ENCODE results near the gene AUH.

The AUH gene

DNA sequence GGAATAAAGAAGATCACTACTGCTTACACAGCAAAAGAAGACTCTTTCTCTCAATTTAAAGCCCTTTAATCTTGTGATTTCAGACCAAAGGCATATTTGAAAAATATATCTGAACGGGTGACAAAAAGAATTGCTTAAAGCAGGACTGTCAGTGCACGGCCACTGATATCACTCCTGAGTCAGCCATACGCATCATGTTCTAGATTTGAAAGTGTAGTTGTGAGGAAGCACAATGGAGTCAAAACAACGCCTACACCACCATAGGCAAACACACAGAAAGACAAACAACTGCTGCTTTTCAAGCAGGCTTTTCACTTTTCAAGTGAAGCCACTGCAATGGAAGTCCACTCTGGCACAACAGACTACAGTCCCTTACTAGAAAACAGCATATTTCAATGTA lies 141.7 kb downstream of the AUH start:
- Histone ChIP-seq H3K4me1 (ENCODE audit: control insufficient read depth in 1 of 2, insufficient read depth in 2 of 2, low read length in 2 of 2) (no peaks in the 10 kb centered on the region), H3K9ac (ENCODE audit: low read depth in 1 of 2, low read length in 2 of 2) (no peak overlapping the region), H3K27ac (ENCODE audit: low read depth, low read length) (no peak overlapping the region), H3K9me3 (ENCODE audit: control insufficient read depth in 1 of 2, low read length in 2 of 2) (no peaks in the 10 kb centered on the region), H3K36me3 (ENCODE audit: control insufficient read depth in 1 of 2, insufficient read depth in 2 of 2, low read length in 2 of 2) (peaks cover 3 to 16% of the 10 kb centered on the region in 2 donors), H3K4me3 (ENCODE audit: low read depth in 1 of 2, low read length in 2 of 2) (no peak overlapping the region), H3K27me3 (ENCODE audit: control insufficient read depth in 1 of 2, insufficient read depth in 2 of 2, low read length in 2 of 2) (no peaks in the 10 kb centered on the region)

DNA sequence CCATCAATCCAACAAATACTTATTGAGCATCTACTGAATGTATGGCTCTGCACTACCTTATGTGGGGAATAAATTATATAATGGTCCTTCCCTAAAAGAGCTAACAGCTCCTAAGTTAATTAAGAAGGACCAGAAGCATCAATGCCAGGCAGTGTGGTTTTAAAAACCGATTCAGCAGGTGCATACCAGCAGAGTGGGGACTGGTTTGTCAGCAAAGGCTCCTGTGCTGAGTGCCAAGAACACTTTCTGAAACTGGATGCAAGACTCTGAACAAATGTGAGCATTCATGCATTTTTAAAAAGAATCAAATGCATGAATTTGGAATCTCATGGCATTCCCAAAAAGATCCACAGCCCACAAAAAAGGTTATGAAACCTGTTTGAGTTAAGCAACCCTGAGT lies 142.2 kb downstream of the AUH start:
- no peaks in the 10 kb centered on the region for H3K4me1 ChIP-seq (ENCODE audit: control insufficient read depth in 1 of 2, insufficient read depth in 2 of 2, low read length in 2 of 2)
- H3K9me3 ChIP-seq (ENCODE audit: control insufficient read depth in 1 of 2, low read length in 2 of 2) = no peaks in the 10 kb centered on the region
- H3K27ac ChIP-seq (ENCODE audit: low read depth, low read length) = no peak overlapping the region
- no peak overlapping the region for H3K9ac ChIP-seq (ENCODE audit: low read depth in 1 of 2, low read length in 2 of 2)
- peaks cover 3 to 16% of the 10 kb centered on the region in 2 donors for H3K36me3 ChIP-seq (ENCODE audit: control insufficient read depth in 1 of 2, insufficient read depth in 2 of 2, low read length in 2 of 2)
- no peak overlapping the region for H3K4me3 ChIP-seq (ENCODE audit: low read depth in 1 of 2, low read length in 2 of 2)
- H3K27me3 ChIP-seq (ENCODE audit: control insufficient read depth in 1 of 2, insufficient read depth in 2 of 2, low read length in 2 of 2) = no peaks in the 10 kb centered on the region

DNA sequence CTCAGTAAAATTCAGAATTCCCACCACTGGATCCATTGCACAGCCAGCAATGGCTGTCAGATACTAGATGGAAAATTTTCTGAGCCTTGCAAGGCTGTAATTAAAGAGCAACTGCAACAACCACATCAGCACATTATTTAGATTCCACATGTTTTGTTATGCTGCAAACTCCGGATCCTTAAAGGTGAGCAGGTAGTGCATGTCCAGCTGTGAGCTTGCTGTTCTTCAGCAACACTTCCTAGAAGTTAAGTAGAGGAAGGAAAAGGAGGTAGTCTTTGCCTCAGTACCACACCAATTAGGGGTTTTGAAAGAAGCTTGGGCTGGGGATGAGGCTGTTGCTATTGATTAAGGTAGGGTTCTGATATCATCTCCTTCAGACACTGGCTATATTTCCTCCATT lies 144.3 kb downstream of the AUH start:
- Histone ChIP-seq H3K9me3 (ENCODE audit: control insufficient read depth in 1 of 2, low read length in 2 of 2) (no peaks in the 10 kb centered on the region), H3K4me3 (ENCODE audit: low read depth in 1 of 2, low read length in 2 of 2) (no peak overlapping the region), H3K36me3 (ENCODE audit: control insufficient read depth in 1 of 2, insufficient read depth in 2 of 2, low read length in 2 of 2) (peaks cover 3 to 16% of the 10 kb centered on the region in 2 donors), H3K4me1 (ENCODE audit: control insufficient read depth in 1 of 2, insufficient read depth in 2 of 2, low read length in 2 of 2) (peaks cover 10 to 13% of the 10 kb centered on the region in 2 donors), H3K9ac (ENCODE audit: low read depth in 1 of 2, low read length in 2 of 2) (no peak overlapping the region), H3K27me3 (ENCODE audit: control insufficient read depth in 1 of 2, insufficient read depth in 2 of 2, low read length in 2 of 2) (no peaks in the 10 kb centered on the region), H3K27ac (ENCODE audit: low read depth, low read length) (no peak overlapping the region)

DNA sequence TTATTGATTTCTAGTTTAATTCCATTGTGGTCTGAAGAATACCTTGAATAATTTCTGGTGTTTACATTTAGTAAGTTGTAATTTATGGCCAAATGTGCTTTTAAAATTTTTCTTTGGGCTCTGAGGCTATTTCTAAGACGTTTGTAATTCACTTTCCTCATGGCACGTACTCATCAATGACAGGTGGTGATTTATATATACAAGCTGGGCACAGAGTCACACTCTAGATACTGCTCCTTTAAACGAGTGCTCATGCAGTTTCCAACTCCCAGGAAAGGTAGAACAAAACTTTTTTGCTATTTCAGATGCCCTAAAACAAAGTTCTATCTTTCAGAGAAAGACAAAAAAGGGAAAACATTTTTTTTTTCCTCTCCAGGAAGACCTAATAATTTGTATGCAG lies 146.9 kb downstream of the AUH start:
- H3K4me1 ChIP-seq (ENCODE audit: control insufficient read depth in 1 of 2, insufficient read depth in 2 of 2, low read length in 2 of 2) = peaks cover 29 to 31% of the 10 kb centered on the region in 2 donors
- H3K9ac ChIP-seq (ENCODE audit: low read depth in 1 of 2, low read length in 2 of 2) = no peak overlapping the region
- H3K36me3 ChIP-seq (ENCODE audit: control insufficient read depth in 1 of 2, insufficient read depth in 2 of 2, low read length in 2 of 2) = peaks cover 3 to 9% of the 10 kb centered on the region in 2 donors
- H3K4me3 ChIP-seq (ENCODE audit: low read depth in 1 of 2, low read length in 2 of 2) = no peak overlapping the region
- no peak overlapping the region for H3K27ac ChIP-seq (ENCODE audit: low read depth, low read length)
- no peaks in the 10 kb centered on the region for H3K27me3 ChIP-seq (ENCODE audit: control insufficient read depth in 1 of 2, insufficient read depth in 2 of 2, low read length in 2 of 2)
- no peaks in the 10 kb centered on the region for H3K9me3 ChIP-seq (ENCODE audit: control insufficient read depth in 1 of 2, low read length in 2 of 2)

DNA sequence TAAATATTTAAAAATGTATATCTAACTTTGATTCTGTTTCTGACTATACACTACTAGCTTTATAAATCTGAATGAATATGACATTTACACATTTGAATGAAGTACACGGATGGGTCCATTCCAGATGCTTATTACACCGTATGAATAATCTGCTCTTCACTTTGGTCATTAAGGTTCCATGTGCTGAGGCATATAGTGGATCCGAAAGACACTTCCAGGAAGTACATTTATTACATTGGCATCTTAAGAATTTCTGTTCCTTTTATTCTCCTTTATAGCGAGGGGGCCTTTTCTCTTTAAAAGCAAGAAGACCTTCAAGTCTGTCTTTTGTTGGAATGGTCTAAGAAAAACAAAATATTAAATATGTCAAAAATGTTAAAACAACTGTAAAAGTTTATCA lies 147.6 kb downstream of the AUH start:
- no peak overlapping the region for H3K4me3 ChIP-seq (ENCODE audit: low read depth in 1 of 2, low read length in 2 of 2)
- H3K36me3 ChIP-seq (ENCODE audit: control insufficient read depth in 1 of 2, insufficient read depth in 2 of 2, low read length in 2 of 2) = peaks cover 3 to 6% of the 10 kb centered on the region in 2 donors
- no peaks in the 10 kb centered on the region for H3K27me3 ChIP-seq (ENCODE audit: control insufficient read depth in 1 of 2, insufficient read depth in 2 of 2, low read length in 2 of 2)
- H3K9me3 ChIP-seq (ENCODE audit: control insufficient read depth in 1 of 2, low read length in 2 of 2) = no peaks in the 10 kb centered on the region
- no peak overlapping the region for H3K27ac ChIP-seq (ENCODE audit: low read depth, low read length)
- H3K9ac ChIP-seq (ENCODE audit: low read depth in 1 of 2, low read length in 2 of 2) = no peak overlapping the region
- H3K4me1 ChIP-seq (ENCODE audit: control insufficient read depth in 1 of 2, insufficient read depth in 2 of 2, low read length in 2 of 2) = peaks cover 29 to 32% of the 10 kb centered on the region in 2 donors

DNA sequence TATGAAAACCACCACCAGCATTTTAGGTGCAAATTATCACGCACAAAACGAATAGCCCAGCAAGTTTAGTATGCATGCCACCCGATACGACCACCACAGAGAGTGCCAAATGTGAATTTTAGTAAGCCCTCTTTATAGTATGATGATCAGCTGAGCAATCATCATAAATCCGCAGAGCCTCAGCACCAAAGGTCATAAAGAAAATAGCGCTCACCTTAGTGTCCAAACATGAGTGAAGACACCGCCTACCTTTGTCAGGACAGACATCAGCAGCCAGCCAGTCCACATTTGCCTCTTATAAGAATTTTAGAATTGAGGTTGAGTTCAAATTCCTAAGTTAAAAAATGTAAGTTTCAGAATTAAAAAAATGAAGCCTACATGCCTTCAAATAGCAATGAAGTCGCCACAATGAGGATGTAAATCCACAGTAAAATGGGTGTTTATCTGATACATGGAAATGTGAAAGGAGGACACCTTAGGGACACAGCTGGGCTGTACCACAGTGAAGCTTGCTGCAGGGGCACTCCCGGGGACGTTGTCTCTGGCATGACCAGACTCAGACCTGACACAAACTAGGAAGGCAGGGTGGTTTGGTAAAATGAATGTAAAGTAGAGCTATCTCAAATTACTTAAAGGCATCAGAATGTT lies 149.0 kb downstream of the AUH start:
- no peaks in the 10 kb centered on the region for H3K9me3 ChIP-seq (ENCODE audit: control insufficient read depth in 1 of 2, low read length in 2 of 2)
- peak overlapping the region; percentile 20 to 48 for H3K9ac ChIP-seq (ENCODE audit: low read depth in 1 of 2, low read length in 2 of 2)
- H3K36me3 ChIP-seq (ENCODE audit: control insufficient read depth in 1 of 2, insufficient read depth in 2 of 2, low read length in 2 of 2) = peaks cover 0 to 3% of the 10 kb centered on the region in 2 donors
- H3K27ac ChIP-seq (ENCODE audit: low read depth, low read length) = peak overlapping the region; percentile 33
- H3K4me1 ChIP-seq (ENCODE audit: control insufficient read depth in 1 of 2, insufficient read depth in 2 of 2, low read length in 2 of 2) = peaks cover 42 to 45% of the 10 kb centered on the region in 2 donors
- H3K4me3 ChIP-seq (ENCODE audit: low read depth in 1 of 2, low read length in 2 of 2) = peak overlapping the region; percentile 31 to 62
- no peaks in the 10 kb centered on the region for H3K27me3 ChIP-seq (ENCODE audit: control insufficient read depth in 1 of 2, insufficient read depth in 2 of 2, low read length in 2 of 2)

DNA sequence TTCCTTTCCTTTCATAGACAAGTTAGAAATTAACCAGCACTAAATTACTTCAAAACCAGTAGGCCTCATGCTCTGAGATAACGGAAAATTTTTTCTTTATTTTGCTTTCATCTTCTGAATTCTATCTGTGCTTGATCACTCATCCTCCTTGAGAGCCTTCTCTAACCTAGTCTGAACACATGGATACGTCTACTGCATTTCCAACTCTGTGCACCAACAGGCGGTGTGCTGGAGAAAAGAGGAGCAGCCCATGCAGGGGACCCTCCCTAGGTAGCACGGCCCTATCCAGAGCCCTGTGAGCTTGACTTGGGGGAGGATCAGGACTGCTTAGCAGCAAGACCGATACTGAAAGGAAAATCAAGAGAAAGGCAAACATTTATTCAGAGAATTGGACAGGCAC lies 149.8 kb downstream of the AUH start:
- Histone ChIP-seq H3K27me3 (ENCODE audit: control insufficient read depth in 1 of 2, insufficient read depth in 2 of 2, low read length in 2 of 2) (no peaks in the 10 kb centered on the region), H3K36me3 (ENCODE audit: control insufficient read depth in 1 of 2, insufficient read depth in 2 of 2, low read length in 2 of 2) (peaks cover 0 to 3% of the 10 kb centered on the region in 2 donors), H3K9ac (ENCODE audit: low read depth in 1 of 2, low read length in 2 of 2) (peak overlapping the region; percentile 20 to 48), H3K9me3 (ENCODE audit: control insufficient read depth in 1 of 2, low read length in 2 of 2) (no peaks in the 10 kb centered on the region), H3K4me3 (ENCODE audit: low read depth in 1 of 2, low read length in 2 of 2) (peak overlapping the region; percentile 31 to 62), H3K27ac (ENCODE audit: low read depth, low read length) (peak overlapping the region; percentile 33), H3K4me1 (ENCODE audit: control insufficient read depth in 1 of 2, insufficient read depth in 2 of 2, low read length in 2 of 2) (peaks cover 49 to 53% of the 10 kb centered on the region in 2 donors)

DNA sequence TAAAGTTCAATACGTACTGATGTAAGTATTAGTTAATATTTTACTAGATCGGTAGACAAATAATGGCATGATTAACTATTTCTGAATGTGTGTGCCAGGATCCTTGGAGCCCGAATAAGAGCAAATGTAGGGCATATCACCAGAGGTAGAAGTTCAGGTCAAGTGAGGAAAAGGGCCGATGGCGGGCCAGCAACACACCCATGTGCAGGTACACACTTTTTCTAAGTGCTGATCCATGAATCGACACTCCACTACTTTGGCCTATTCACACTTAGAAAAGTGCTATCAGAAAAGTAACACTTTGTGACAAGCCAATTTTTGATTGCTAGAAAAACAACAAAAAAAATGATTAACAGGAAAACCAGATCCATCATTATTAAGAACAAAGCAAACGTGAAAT lies 150.3 kb downstream of the AUH start:
- Histone ChIP-seq H3K9ac (ENCODE audit: low read depth in 1 of 2, low read length in 2 of 2) (peak overlapping the region in 1 of 2 donors; percentile 48), H3K9me3 (ENCODE audit: control insufficient read depth in 1 of 2, low read length in 2 of 2) (no peaks in the 10 kb centered on the region), H3K27ac (ENCODE audit: low read depth, low read length) (peak overlapping the region; percentile 33), H3K4me3 (ENCODE audit: low read depth in 1 of 2, low read length in 2 of 2) (peak overlapping the region; percentile 31 to 62), H3K27me3 (ENCODE audit: control insufficient read depth in 1 of 2, insufficient read depth in 2 of 2, low read length in 2 of 2) (no peaks in the 10 kb centered on the region), H3K4me1 (ENCODE audit: control insufficient read depth in 1 of 2, insufficient read depth in 2 of 2, low read length in 2 of 2) (peaks cover 49 to 53% of the 10 kb centered on the region in 2 donors), H3K36me3 (ENCODE audit: control insufficient read depth in 1 of 2, insufficient read depth in 2 of 2, low read length in 2 of 2) (no peaks in the 10 kb centered on the region)

DNA sequence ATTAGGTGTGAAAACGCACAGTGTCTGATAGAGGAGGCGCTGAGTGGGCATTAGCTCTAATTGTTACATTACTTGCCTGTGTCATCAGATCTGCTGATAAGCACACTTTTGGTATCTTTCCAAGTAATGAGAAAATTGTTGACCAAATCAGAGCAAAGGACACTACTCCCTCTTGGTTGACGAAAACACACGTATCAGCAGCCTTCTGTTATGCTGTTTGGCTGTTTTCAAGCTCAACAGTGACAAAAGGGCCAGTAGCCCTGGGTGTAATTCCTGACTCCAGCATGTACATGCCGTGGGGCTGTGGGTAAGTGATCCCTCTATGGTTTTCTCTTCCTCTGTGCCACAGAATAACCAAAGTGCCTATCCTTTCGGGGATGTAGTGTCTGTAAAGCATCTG lies 151.4 kb downstream of the AUH start:
- no peaks in the 10 kb centered on the region for H3K36me3 ChIP-seq (ENCODE audit: control insufficient read depth in 1 of 2, insufficient read depth in 2 of 2, low read length in 2 of 2)
- peak overlapping the region; percentile 19 to 39 for H3K9ac ChIP-seq (ENCODE audit: low read depth in 1 of 2, low read length in 2 of 2)
- no peak overlapping the region for H3K4me3 ChIP-seq (ENCODE audit: low read depth in 1 of 2, low read length in 2 of 2)
- peaks cover 49 to 53% of the 10 kb centered on the region in 2 donors for H3K4me1 ChIP-seq (ENCODE audit: control insufficient read depth in 1 of 2, insufficient read depth in 2 of 2, low read length in 2 of 2)
- no peaks in the 10 kb centered on the region for H3K27me3 ChIP-seq (ENCODE audit: control insufficient read depth in 1 of 2, insufficient read depth in 2 of 2, low read length in 2 of 2)
- H3K9me3 ChIP-seq (ENCODE audit: control insufficient read depth in 1 of 2, low read length in 2 of 2) = no peaks in the 10 kb centered on the region
- H3K27ac ChIP-seq (ENCODE audit: low read depth, low read length) = peak overlapping the region; percentile 53

DNA sequence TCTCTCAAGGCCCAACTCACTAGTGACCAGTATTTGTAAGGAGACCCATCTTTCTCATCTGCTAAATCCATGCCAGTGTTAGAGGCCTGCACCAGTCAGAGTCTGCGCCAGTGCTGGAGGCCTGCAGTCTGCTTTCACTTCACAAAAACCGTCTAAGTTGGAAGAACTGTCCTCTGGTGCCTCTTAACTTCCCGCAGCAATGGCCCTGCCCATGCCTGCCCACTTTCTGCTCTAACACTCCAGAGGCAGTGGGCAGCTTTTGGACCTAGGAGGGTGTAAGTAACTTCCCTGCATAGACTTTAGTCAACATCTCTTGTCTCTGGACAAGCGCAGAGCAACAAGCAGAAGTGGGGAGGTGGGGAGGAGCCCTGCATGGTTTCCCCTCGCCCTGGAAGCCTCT lies 152.9 kb downstream of the AUH start:
- Histone ChIP-seq H3K27me3 (ENCODE audit: control insufficient read depth in 1 of 2, insufficient read depth in 2 of 2, low read length in 2 of 2) (no peaks in the 10 kb centered on the region), H3K4me3 (ENCODE audit: low read depth in 1 of 2, low read length in 2 of 2) (no peak overlapping the region), H3K27ac (ENCODE audit: low read depth, low read length) (no peak overlapping the region), H3K9ac (ENCODE audit: low read depth in 1 of 2, low read length in 2 of 2) (peak overlapping the region in 1 of 2 donors; percentile 15), H3K4me1 (ENCODE audit: control insufficient read depth in 1 of 2, insufficient read depth in 2 of 2, low read length in 2 of 2) (peaks cover 49 to 53% of the 10 kb centered on the region in 2 donors), H3K36me3 (ENCODE audit: control insufficient read depth in 1 of 2, insufficient read depth in 2 of 2, low read length in 2 of 2) (no peaks in the 10 kb centered on the region), H3K9me3 (ENCODE audit: control insufficient read depth in 1 of 2, low read length in 2 of 2) (no peaks in the 10 kb centered on the region)
